HG02973 (cell line): ENCODE measurements around the gene ZEB2.

Experiments used
- ATAC-seq: cut with Tn5 transposase; IDR thresholded peaks from one replicate; pipeline ENCODE4 v1.9.1; 2021; ENCODE audit warnings: moderate library complexity; ENCODE audit not compliant: unreplicated experiment

ZEB2 gene

GRCh38 chr2:144496092-144496976 lies 23.6 kb downstream of the ZEB2 start:
- ATAC-seq, result no peak

- ATAC-seq, result no peak
Measured at GRCh38 chr2:144495227-144496091, 24.5 kb downstream of the ZEB2 start.

GRCh38 chr2:144493027-144493809 lies 26.7 kb downstream of the ZEB2 start:
- no peak for ATAC-seq

- no peak for ATAC-seq
Measured at GRCh38 chr2:144490857-144491256, 29.1 kb downstream of the ZEB2 start.

- ATAC-seq, result no peak
Measured at GRCh38 chr2:144490017-144490416, 29.9 kb downstream of the ZEB2 start.

GRCh38 chr2:144489315-144489916 lies 30.5 kb downstream of the ZEB2 start:
- ATAC-seq, result no peak

- no peak for ATAC-seq
Measured at GRCh38 chr2:144484201-144484948, 35.5 kb downstream of the ZEB2 start.

- ATAC-seq, result no peak
Measured at GRCh38 chr2:144481666-144482065, 38.3 kb downstream of the ZEB2 start.

- ATAC-seq, result no peak
Measured at GRCh38 chr2:144481109-144481508, 38.8 kb downstream of the ZEB2 start.

- ATAC-seq, result no peak
Measured at GRCh38 chr2:144480285-144480684, 39.6 kb downstream of the ZEB2 start.

GRCh38 chr2:144479659-144480058 lies 40.3 kb downstream of the ZEB2 start:
- ATAC-seq, result no peak

- no peak for ATAC-seq
Measured at GRCh38 chr2:144479138-144479537, 40.8 kb downstream of the ZEB2 start.

GRCh38 chr2:144477957-144478311 lies 42.0 kb downstream of the ZEB2 start:
- no peak for ATAC-seq

- ATAC-seq, result no peak
Measured at GRCh38 chr2:144477281-144477956, 42.5 kb downstream of the ZEB2 start.

- ATAC-seq, result no peak
Measured at GRCh38 chr2:144476682-144477081, 43.2 kb downstream of the ZEB2 start.

- ATAC-seq, result no peak
Measured at GRCh38 chr2:144475569-144476275, 44.2 kb downstream of the ZEB2 start.

GRCh38 chr2:144475044-144475443 lies 44.9 kb downstream of the ZEB2 start:
- ATAC-seq, result no peak

GRCh38 chr2:144474017-144474416 lies 45.9 kb downstream of the ZEB2 start:
- ATAC-seq, result no peak

- no peak for ATAC-seq
Measured at GRCh38 chr2:144472911-144473310, 47.0 kb downstream of the ZEB2 start.
